ENCODE measurements around the gene PRR4. TPM values are rescaled to one million over a fixed set of nuclear protein-coding genes. Genes with fewer than 3 reads are reported as not detected.

Gene PRR4
- total RNA-seq, 1 experiment from 2014 or later = 4.3 TPM

DNA sequence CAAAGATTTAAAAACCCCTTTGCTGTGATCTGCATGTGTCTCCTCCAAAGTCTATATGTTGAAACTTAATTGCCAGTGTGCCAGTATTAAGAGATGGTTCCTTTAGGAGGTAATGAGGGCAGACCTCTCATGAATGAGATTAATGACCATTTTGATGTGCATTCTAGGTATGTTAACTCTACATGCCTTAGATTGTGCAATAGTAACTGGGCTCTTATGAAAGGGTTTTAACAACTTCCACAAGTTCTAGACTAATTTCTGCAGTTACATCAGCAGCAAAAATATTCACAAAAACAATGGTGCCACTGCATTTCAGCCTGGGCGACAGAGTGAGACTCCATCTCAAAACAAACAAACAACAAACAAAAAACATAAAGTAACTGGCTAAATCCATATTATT is 19.3 kb downstream of the PRR4 start:
- no peak overlapping the region for H2AK5ac ChIP-seq (ENCODE audit: insufficient read length, low read length)
- no peak overlapping the region for H2AFZ ChIP-seq (ENCODE audit: low read length)
- no peak overlapping the region for H3K23ac ChIP-seq (ENCODE audit: insufficient read length, low read depth, low read length)
- no peak overlapping the region for H3K27ac ChIP-seq (ENCODE audit: insufficient read length, low read depth, low read length)
- no peaks in the 10 kb centered on the region for H3K79me2 ChIP-seq (ENCODE audit: insufficient read depth, low read length)
- H3K56ac ChIP-seq (ENCODE audit: insufficient read length, low read depth, low read length) = no peak overlapping the region
- no peak overlapping the region for H3K4me2 ChIP-seq (ENCODE audit: insufficient read depth, insufficient read length, low read length)
- H2BK12ac ChIP-seq (ENCODE audit: insufficient read length, low read depth, low read length) = no peak overlapping the region
- no peaks in the 10 kb centered on the region for H4K20me1 ChIP-seq (ENCODE audit: control insufficient read depth, insufficient read depth, insufficient read length)
- TF ChIP-seq, protein P1, sequence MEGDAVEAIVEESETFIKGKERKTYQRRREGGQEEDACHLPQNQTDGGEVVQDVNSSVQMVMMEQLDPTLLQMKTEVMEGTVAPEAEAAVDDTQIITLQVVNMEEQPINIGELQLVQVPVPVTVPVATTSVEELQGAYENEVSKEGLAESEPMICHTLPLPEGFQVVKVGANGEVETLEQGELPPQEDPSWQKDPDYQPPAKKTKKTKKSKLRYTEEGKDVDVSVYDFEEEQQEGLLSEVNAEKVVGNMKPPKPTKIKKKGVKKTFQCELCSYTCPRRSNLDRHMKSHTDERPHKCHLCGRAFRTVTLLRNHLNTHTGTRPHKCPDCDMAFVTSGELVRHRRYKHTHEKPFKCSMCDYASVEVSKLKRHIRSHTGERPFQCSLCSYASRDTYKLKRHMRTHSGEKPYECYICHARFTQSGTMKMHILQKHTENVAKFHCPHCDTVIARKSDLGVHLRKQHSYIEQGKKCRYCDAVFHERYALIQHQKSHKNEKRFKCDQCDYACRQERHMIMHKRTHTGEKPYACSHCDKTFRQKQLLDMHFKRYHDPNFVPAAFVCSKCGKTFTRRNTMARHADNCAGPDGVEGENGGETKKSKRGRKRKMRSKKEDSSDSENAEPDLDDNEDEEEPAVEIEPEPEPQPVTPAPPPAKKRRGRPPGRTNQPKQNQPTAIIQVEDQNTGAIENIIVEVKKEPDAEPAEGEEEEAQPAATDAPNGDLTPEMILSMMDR (conservative IDR thresholded peaks at IDR 0.05) = no peak
- no peaks in the 10 kb centered on the region for H3K4me1 Mint-ChIP-seq
- no peak overlapping the region for H2BK5ac ChIP-seq (ENCODE audit: insufficient read length, low read length)
- H3K23me2 ChIP-seq (ENCODE audit: insufficient read length, low read depth, low read length, poor library complexity, severe bottlenecking) = no peaks in the 10 kb centered on the region
- H3K18ac ChIP-seq (ENCODE audit: insufficient read length, low read depth, low read length) = no peak overlapping the region
- no peak overlapping the region for H3K4me3 Mint-ChIP-seq
- H4K91ac ChIP-seq (ENCODE audit: insufficient read length, low read depth, low read length) = no peak overlapping the region
- no peak for DNase-seq
- H2BK15ac ChIP-seq (ENCODE audit: low read depth, low read length) = no peak overlapping the region
- no peak overlapping the region for H2BK120ac ChIP-seq (ENCODE audit: low read depth, low read length, poor library complexity, severe bottlenecking)
- no peaks in the 10 kb centered on the region for H3K36me3 Mint-ChIP-seq (ENCODE audit: insufficient read depth in 1 of 3, low read depth in 3 of 3)
- no peak overlapping the region for H3K14ac ChIP-seq (ENCODE audit: insufficient read depth, low read length)
- no peak overlapping the region for H3K9ac ChIP-seq (ENCODE audit: extremely low read depth, insufficient read length, low read length)
- no peak overlapping the region for H4K5ac ChIP-seq (ENCODE audit: insufficient read length, low read depth, low read length)
- H3K4ac ChIP-seq (ENCODE audit: low read depth, low read length) = no peak overlapping the region
- H3K9me3 ChIP-seq (ENCODE audit: control insufficient read depth, low read depth, low read length) = no peaks in the 10 kb centered on the region
- no peak overlapping the region for H3T11ph ChIP-seq (ENCODE audit: low read length)
- H3K27ac Mint-ChIP-seq = no peak overlapping the region
- H3K4me1 ChIP-seq (ENCODE audit: insufficient read depth, low read length) = no peaks in the 10 kb centered on the region
- WGBS (ENCODE audit: extremely low coverage, insufficient read length, low lambda C conversion rate) = no CpG with 5 or more reads among the region's 1 CpG
- no peaks in the 10 kb centered on the region for H3K27me3 Mint-ChIP-seq (ENCODE audit: low read depth)
- no peaks in the 10 kb centered on the region for H3K27me3 ChIP-seq (ENCODE audit: insufficient read depth, low read length)
- no peak overlapping the region for H2BK20ac ChIP-seq (ENCODE audit: low read depth, low read length, poor library complexity, severe bottlenecking)
- H4K8ac ChIP-seq (replicated peaks; ENCODE audit: insufficient read length, low read depth, low read length) = no peak overlapping the region
- H3K79me1 ChIP-seq (ENCODE audit: insufficient read depth, low read depth, low read length, poor library complexity, severe bottlenecking) = no peaks in the 10 kb centered on the region
- H3K9me3 Mint-ChIP-seq = no peaks in the 10 kb centered on the region

All from H9 (cell line).